WTC11 (cell line): Measurements from ENCODE around the gene PLBD2. TPM values are rescaled to one million over a fixed set of nuclear protein-coding genes. Genes with fewer than 3 reads are reported as not detected.

ENCODE experiments used
- ATAC-seq: fragments of 200-7000 bp; cut with Tn5 transposase; 2 replicates; pipeline ENCODE4 v1.10.0; 2021; ENCODE audit warnings: mild to moderate bottlenecking, moderate library complexity
- CTCF ChIA-PET: fragments of 300-600 bp; sonication (Branson Sonifier 250); formaldehyde crosslinking; loops from one replicate; lab custom pipeline; 2021; ENCODE audit warnings: antibody characterized with exemption; lab: Charles Lee
- POLR2A ChIA-PET: fragments of 350-600 bp; sonication (Branson Sonifier 250); formaldehyde crosslinking; loops from one replicate; lab custom pipeline; 2021; ENCODE audit warnings: antibody characterized with exemption; lab: Charles Lee
- DNase-seq: peaks from one replicate; pipeline ENCODE4 v3.0.0; 2021; ENCODE audit warnings: low spot score
- H3K27ac Mint-ChIP-seq: 2 replicates; pipeline ENCODE4 v1.8.0; 2021; ENCODE audit warnings: mixed read lengths
- H3K27me3 Mint-ChIP-seq: 2 replicates; pipeline ENCODE4 v1.8.0; 2021; ENCODE audit warnings: low read depth, mild to moderate bottlenecking, moderate library complexity, mixed read lengths
- H3K36me3 Mint-ChIP-seq: 2 replicates; pipeline ENCODE4 v1.8.0; 2021; ENCODE audit warnings: mixed read lengths
- H3K4me1 Mint-ChIP-seq: 2 replicates; pipeline ENCODE4 v1.8.0; 2022; ENCODE audit warnings: mixed read lengths
- H3K4me3 Mint-ChIP-seq: 2 replicates; pipeline ENCODE4 v1.8.0; 2021; ENCODE audit warnings: mild to moderate bottlenecking, moderate library complexity, mixed read lengths
- H3K9me3 Mint-ChIP-seq: 2 replicates; pipeline ENCODE4 v1.8.0; 2021; ENCODE audit warnings: mixed read lengths
- EMX1 ChIP-seq: fragments of 250-450 bp; sonication (Bioruptor Pico); IDR thresholded peaks from 2 replicates; pipeline ENCODE4 v1.8.0; 2021; ENCODE audit warnings: mild to moderate bottlenecking
- ETV6 ChIP-seq: sonication (generic); formaldehyde crosslinking; IDR thresholded peaks from 2 replicates; pipeline ENCODE4 v1.8.1; 2022; ENCODE audit warnings: mild to moderate bottlenecking, missing genetic modification reagents
- KAT7 ChIP-seq: sonication (generic); formaldehyde crosslinking; IDR thresholded peaks from 2 replicates; pipeline ENCODE4 v1.8.1; 2023; ENCODE audit warnings: missing genetic modification reagents, mild to moderate bottlenecking, borderline replicate concordance
- MXD4 ChIP-seq: fragments of 250-450 bp; sonication (Bioruptor Pico); IDR thresholded peaks from 2 replicates; pipeline ENCODE4 v1.8.0; 2021; ENCODE audit warnings: mild to moderate bottlenecking, moderate library complexity, borderline replicate concordance
- RELA ChIP-seq: sonication (generic); formaldehyde crosslinking; IDR thresholded peaks from 2 replicates; pipeline ENCODE4 v1.8.1; 2022; ENCODE audit warnings: missing genetic modification reagents, mild to moderate bottlenecking, borderline replicate concordance
- SP1 ChIP-seq: sonication (generic); formaldehyde crosslinking; conservative IDR thresholded peaks from 2 replicates; pipeline ENCODE4 v1.8.1; 2022; ENCODE audit warnings: missing genetic modification reagents
- TEAD1 ChIP-seq: sonication (generic); formaldehyde crosslinking; IDR thresholded peaks from 2 replicates; pipeline ENCODE4 v1.8.0; 2022; ENCODE audit warnings: mild to moderate bottlenecking, missing genetic modification reagents
- ZNF232 ChIP-seq: sonication (generic); formaldehyde crosslinking; IDR thresholded peaks from 2 replicates; pipeline ENCODE4 v1.8.0; 2022; ENCODE audit warnings: mild to moderate bottlenecking, missing genetic modification reagents
- ZNF317 ChIP-seq: sonication (generic); formaldehyde crosslinking; IDR thresholded peaks from 2 replicates; pipeline ENCODE4 v1.8.1; 2023; ENCODE audit warnings: low read depth, mild to moderate bottlenecking, moderate library complexity, missing genetic modification reagents, borderline replicate concordance
- ZNF671 ChIP-seq: fragments of 250-450 bp; sonication (Bioruptor Pico); IDR thresholded peaks from 2 replicates; pipeline ENCODE4 v1.8.0; 2021; ENCODE audit warnings: mild to moderate bottlenecking
- total RNA-seq: library from RNA; stranded (reverse); gene quantifications from 3 replicates; pipeline ENCODE4 v1.2.3, GENCODE V29; 2021
- TF ChIP-seq, protein P1 (sequence below): sonication (generic); formaldehyde crosslinking; IDR thresholded peaks from 2 replicates; pipeline ENCODE4 v1.8.1; 2022; ENCODE audit warnings: low read depth, mild to moderate bottlenecking, moderate library complexity, missing genetic modification reagents, borderline replicate concordance
- TF ChIP-seq, protein P2 (sequence below): sonication (generic); formaldehyde crosslinking; IDR thresholded peaks from 2 replicates; pipeline ENCODE4 v1.8.0; 2023; ENCODE audit warnings: missing genetic modification reagents, mild to moderate bottlenecking, borderline replicate concordance
- TF ChIP-seq, protein P3 (sequence below): fragments of 250-450 bp; sonication (Bioruptor Pico); IDR thresholded peaks from 2 replicates; pipeline ENCODE4 v1.9.0; 2021; ENCODE audit warnings: mild to moderate bottlenecking, borderline replicate concordance
- TF ChIP-seq, protein P4 (sequence below): sonication (generic); formaldehyde crosslinking; IDR thresholded peaks from 2 replicates; pipeline ENCODE4 v1.8.1; 2023; ENCODE audit warnings: mild to moderate bottlenecking, missing genetic modification reagents, borderline replicate concordance
- TF ChIP-seq, protein P5 (sequence below): fragments of 250-450 bp; sonication (Bioruptor Pico); IDR thresholded peaks from 2 replicates; pipeline ENCODE4 v1.9.0; 2021; ENCODE audit warnings: mild to moderate bottlenecking
- TF ChIP-seq, protein P6 (sequence below): sonication (generic); formaldehyde crosslinking; IDR thresholded peaks from 2 replicates; pipeline ENCODE4 v1.8.1; 2022; ENCODE audit warnings: missing genetic modification reagents, borderline replicate concordance

Gene PLBD2
- total RNA-seq, 1 experiment from 2014 or later = 34.8 TPM

DNA sequence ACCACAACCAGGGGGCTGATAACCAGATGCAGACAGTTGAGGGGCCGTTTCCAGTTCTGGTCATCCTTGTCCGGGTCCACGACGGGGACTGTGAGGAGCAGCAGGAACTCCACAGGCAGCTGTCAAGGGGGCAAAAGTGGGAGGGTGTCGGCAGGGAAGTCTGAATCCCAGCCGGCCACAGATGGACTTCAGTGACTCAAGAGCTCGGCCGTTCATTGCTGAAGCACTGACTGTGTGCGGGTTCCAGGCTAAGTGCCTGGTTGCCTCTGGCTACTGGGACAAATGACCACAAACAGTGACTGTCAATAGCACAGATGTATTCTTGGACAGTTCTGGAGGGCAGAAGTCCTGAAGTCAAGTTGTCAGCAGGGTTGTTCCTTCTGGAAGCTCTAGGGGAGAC is 43.0 kb upstream of the PLBD2 start:
- POLR2A ChIA-PET = no interaction called here
- Mint-ChIP-seq H3K36me3 (peaks cover 21% of the 10 kb centered on the region), H3K4me3 (no peak overlapping the region), H3K27me3 (no peaks in the 10 kb centered on the region), H3K4me1 (no peaks in the 10 kb centered on the region), H3K9me3 (peaks cover 16% of the 10 kb centered on the region), H3K27ac (no peak overlapping the region; the same call in 1 of the 2 replicates)
- DNase-seq (no peak), ATAC-seq (no peak)
- CTCF ChIA-PET = interaction anchor here (0.6 to 2.3 kb wide), 4 partner anchors 44 to 206 kb away, joined by 3 to 13 read pairs (median 3); partner anchors contain the start of genes PLBD2 and SDS
- TF ChIP-seq, protein P1, sequence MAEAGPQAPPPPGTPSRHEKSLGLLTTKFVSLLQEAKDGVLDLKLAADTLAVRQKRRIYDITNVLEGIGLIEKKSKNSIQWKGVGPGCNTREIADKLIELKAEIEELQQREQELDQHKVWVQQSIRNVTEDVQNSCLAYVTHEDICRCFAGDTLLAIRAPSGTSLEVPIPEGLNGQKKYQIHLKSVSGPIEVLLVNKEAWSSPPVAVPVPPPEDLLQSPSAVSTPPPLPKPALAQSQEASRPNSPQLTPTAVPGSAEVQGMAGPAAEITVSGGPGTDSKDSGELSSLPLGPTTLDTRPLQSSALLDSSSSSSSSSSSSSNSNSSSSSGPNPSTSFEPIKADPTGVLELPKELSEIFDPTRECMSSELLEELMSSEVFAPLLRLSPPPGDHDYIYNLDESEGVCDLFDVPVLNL (CRISPR knock-in tag) = no peak
- TF ChIP-seq TEAD1 (CRISPR knock-in tag) (no peak), ZNF232 (CRISPR knock-in tag) (no peak)

DNA sequence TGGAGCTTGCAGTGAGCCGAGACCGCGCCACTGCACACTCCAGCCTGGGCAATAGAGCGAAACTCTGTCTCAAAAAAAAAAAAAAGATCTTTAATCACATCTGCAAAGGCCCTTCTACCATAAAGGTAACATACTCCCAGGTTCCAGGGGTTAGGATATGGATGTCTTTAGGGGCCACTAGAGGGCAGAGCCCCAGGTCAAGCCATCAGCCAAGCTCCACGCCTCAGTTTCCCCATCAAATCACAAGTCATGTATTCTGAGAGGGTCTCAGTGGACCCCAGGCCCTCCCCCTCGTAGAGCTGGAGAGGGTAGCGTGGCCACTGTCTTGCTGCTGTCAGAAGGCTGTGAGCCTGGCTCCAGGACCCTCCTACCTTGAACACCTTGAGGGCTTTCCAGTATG is 42.2 kb upstream of the PLBD2 start:
- ATAC-seq = no peak
- Mint-ChIP-seq H3K4me3 (no peak overlapping the region), H3K27me3 (no peaks in the 10 kb centered on the region), H3K9me3 (peaks cover 12% of the 10 kb centered on the region), H3K36me3 (peaks cover 16% of the 10 kb centered on the region), H3K27ac (no peak overlapping the region), H3K4me1 (no peaks in the 10 kb centered on the region)
- ChIA-PET POLR2A (no interaction called here), CTCF (interaction anchor here (0.9 to 2.3 kb wide), 5 partner anchors 10 to 205 kb away, joined by 3 to 13 read pairs (median 4); partner anchors contain the start of gene PLBD2)
- DNase-seq = no peak
- TF ChIP-seq, protein P2, sequence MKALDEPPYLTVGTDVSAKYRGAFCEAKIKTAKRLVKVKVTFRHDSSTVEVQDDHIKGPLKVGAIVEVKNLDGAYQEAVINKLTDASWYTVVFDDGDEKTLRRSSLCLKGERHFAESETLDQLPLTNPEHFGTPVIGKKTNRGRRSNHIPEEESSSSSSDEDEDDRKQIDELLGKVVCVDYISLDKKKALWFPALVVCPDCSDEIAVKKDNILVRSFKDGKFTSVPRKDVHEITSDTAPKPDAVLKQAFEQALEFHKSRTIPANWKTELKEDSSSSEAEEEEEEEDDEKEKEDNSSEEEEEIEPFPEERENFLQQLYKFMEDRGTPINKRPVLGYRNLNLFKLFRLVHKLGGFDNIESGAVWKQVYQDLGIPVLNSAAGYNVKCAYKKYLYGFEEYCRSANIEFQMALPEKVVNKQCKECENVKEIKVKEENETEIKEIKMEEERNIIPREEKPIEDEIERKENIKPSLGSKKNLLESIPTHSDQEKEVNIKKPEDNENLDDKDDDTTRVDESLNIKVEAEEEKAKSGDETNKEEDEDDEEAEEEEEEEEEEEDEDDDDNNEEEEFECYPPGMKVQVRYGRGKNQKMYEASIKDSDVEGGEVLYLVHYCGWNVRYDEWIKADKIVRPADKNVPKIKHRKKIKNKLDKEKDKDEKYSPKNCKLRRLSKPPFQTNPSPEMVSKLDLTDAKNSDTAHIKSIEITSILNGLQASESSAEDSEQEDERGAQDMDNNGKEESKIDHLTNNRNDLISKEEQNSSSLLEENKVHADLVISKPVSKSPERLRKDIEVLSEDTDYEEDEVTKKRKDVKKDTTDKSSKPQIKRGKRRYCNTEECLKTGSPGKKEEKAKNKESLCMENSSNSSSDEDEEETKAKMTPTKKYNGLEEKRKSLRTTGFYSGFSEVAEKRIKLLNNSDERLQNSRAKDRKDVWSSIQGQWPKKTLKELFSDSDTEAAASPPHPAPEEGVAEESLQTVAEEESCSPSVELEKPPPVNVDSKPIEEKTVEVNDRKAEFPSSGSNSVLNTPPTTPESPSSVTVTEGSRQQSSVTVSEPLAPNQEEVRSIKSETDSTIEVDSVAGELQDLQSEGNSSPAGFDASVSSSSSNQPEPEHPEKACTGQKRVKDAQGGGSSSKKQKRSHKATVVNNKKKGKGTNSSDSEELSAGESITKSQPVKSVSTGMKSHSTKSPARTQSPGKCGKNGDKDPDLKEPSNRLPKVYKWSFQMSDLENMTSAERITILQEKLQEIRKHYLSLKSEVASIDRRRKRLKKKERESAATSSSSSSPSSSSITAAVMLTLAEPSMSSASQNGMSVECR (CRISPR knock-in tag) = no peak
- TF ChIP-seq ETV6 (CRISPR knock-in tag) (no peak), SP1 (CRISPR knock-in tag) (no peak), RELA (no peak), MXD4 (CRISPR knock-in tag) (no peak), ZNF317 (CRISPR knock-in tag) (no peak), ZNF671 (CRISPR knock-in tag) (no peak), KAT7 (CRISPR knock-in tag) (no peak), EMX1 (CRISPR knock-in tag) (no peak)
- TF ChIP-seq, protein P3, sequence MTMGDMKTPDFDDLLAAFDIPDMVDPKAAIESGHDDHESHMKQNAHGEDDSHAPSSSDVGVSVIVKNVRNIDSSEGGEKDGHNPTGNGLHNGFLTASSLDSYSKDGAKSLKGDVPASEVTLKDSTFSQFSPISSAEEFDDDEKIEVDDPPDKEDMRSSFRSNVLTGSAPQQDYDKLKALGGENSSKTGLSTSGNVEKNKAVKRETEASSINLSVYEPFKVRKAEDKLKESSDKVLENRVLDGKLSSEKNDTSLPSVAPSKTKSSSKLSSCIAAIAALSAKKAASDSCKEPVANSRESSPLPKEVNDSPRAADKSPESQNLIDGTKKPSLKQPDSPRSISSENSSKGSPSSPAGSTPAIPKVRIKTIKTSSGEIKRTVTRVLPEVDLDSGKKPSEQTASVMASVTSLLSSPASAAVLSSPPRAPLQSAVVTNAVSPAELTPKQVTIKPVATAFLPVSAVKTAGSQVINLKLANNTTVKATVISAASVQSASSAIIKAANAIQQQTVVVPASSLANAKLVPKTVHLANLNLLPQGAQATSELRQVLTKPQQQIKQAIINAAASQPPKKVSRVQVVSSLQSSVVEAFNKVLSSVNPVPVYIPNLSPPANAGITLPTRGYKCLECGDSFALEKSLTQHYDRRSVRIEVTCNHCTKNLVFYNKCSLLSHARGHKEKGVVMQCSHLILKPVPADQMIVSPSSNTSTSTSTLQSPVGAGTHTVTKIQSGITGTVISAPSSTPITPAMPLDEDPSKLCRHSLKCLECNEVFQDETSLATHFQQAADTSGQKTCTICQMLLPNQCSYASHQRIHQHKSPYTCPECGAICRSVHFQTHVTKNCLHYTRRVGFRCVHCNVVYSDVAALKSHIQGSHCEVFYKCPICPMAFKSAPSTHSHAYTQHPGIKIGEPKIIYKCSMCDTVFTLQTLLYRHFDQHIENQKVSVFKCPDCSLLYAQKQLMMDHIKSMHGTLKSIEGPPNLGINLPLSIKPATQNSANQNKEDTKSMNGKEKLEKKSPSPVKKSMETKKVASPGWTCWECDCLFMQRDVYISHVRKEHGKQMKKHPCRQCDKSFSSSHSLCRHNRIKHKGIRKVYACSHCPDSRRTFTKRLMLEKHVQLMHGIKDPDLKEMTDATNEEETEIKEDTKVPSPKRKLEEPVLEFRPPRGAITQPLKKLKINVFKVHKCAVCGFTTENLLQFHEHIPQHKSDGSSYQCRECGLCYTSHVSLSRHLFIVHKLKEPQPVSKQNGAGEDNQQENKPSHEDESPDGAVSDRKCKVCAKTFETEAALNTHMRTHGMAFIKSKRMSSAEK (CRISPR knock-in tag) = no peak
- TF ChIP-seq, protein P4, sequence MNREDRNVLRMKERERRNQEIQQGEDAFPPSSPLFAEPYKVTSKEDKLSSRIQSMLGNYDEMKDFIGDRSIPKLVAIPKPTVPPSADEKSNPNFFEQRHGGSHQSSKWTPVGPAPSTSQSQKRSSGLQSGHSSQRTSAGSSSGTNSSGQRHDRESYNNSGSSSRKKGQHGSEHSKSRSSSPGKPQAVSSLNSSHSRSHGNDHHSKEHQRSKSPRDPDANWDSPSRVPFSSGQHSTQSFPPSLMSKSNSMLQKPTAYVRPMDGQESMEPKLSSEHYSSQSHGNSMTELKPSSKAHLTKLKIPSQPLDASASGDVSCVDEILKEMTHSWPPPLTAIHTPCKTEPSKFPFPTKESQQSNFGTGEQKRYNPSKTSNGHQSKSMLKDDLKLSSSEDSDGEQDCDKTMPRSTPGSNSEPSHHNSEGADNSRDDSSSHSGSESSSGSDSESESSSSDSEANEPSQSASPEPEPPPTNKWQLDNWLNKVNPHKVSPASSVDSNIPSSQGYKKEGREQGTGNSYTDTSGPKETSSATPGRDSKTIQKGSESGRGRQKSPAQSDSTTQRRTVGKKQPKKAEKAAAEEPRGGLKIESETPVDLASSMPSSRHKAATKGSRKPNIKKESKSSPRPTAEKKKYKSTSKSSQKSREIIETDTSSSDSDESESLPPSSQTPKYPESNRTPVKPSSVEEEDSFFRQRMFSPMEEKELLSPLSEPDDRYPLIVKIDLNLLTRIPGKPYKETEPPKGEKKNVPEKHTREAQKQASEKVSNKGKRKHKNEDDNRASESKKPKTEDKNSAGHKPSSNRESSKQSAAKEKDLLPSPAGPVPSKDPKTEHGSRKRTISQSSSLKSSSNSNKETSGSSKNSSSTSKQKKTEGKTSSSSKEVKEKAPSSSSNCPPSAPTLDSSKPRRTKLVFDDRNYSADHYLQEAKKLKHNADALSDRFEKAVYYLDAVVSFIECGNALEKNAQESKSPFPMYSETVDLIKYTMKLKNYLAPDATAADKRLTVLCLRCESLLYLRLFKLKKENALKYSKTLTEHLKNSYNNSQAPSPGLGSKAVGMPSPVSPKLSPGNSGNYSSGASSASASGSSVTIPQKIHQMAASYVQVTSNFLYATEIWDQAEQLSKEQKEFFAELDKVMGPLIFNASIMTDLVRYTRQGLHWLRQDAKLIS (CRISPR knock-in tag) = no peak
- TF ChIP-seq, protein P5, sequence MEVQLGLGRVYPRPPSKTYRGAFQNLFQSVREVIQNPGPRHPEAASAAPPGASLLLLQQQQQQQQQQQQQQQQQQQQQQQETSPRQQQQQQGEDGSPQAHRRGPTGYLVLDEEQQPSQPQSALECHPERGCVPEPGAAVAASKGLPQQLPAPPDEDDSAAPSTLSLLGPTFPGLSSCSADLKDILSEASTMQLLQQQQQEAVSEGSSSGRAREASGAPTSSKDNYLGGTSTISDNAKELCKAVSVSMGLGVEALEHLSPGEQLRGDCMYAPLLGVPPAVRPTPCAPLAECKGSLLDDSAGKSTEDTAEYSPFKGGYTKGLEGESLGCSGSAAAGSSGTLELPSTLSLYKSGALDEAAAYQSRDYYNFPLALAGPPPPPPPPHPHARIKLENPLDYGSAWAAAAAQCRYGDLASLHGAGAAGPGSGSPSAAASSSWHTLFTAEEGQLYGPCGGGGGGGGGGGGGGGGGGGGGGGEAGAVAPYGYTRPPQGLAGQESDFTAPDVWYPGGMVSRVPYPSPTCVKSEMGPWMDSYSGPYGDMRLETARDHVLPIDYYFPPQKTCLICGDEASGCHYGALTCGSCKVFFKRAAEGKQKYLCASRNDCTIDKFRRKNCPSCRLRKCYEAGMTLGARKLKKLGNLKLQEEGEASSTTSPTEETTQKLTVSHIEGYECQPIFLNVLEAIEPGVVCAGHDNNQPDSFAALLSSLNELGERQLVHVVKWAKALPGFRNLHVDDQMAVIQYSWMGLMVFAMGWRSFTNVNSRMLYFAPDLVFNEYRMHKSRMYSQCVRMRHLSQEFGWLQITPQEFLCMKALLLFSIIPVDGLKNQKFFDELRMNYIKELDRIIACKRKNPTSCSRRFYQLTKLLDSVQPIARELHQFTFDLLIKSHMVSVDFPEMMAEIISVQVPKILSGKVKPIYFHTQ (CRISPR knock-in tag) = no peak
- TF ChIP-seq, protein P6, sequence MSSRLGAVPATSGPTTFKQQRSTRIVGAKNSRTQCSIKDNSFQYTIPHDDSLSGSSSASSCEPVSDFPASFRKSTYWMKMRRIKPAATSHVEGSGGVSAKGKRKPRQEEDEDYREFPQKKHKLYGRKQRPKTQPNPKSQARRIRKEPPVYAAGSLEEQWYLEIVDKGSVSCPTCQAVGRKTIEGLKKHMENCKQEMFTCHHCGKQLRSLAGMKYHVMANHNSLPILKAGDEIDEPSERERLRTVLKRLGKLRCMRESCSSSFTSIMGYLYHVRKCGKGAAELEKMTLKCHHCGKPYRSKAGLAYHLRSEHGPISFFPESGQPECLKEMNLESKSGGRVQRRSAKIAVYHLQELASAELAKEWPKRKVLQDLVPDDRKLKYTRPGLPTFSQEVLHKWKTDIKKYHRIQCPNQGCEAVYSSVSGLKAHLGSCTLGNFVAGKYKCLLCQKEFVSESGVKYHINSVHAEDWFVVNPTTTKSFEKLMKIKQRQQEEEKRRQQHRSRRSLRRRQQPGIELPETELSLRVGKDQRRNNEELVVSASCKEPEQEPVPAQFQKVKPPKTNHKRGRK (CRISPR knock-in tag) = no peak
